HPDE6-E6E7 (cell line): ENCODE results near the gene IL17RC.
"Not testable (repeated sequence)": the region's sequence is repeated elsewhere in the genome, so short reads cannot be mapped to it uniquely, and the experiment has no call there.

Source experiments
- DNase-seq: peaks from one replicate; pipeline ENCODE4 v3.0.0; 2011; ENCODE audit warnings: missing footprints; ENCODE audit errors: extremely low spot score

The IL17RC gene, protein sequence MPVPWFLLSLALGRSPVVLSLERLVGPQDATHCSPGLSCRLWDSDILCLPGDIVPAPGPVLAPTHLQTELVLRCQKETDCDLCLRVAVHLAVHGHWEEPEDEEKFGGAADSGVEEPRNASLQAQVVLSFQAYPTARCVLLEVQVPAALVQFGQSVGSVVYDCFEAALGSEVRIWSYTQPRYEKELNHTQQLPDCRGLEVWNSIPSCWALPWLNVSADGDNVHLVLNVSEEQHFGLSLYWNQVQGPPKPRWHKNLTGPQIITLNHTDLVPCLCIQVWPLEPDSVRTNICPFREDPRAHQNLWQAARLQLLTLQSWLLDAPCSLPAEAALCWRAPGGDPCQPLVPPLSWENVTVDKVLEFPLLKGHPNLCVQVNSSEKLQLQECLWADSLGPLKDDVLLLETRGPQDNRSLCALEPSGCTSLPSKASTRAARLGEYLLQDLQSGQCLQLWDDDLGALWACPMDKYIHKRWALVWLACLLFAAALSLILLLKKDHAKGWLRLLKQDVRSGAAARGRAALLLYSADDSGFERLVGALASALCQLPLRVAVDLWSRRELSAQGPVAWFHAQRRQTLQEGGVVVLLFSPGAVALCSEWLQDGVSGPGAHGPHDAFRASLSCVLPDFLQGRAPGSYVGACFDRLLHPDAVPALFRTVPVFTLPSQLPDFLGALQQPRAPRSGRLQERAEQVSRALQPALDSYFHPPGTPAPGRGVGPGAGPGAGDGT

DNA sequence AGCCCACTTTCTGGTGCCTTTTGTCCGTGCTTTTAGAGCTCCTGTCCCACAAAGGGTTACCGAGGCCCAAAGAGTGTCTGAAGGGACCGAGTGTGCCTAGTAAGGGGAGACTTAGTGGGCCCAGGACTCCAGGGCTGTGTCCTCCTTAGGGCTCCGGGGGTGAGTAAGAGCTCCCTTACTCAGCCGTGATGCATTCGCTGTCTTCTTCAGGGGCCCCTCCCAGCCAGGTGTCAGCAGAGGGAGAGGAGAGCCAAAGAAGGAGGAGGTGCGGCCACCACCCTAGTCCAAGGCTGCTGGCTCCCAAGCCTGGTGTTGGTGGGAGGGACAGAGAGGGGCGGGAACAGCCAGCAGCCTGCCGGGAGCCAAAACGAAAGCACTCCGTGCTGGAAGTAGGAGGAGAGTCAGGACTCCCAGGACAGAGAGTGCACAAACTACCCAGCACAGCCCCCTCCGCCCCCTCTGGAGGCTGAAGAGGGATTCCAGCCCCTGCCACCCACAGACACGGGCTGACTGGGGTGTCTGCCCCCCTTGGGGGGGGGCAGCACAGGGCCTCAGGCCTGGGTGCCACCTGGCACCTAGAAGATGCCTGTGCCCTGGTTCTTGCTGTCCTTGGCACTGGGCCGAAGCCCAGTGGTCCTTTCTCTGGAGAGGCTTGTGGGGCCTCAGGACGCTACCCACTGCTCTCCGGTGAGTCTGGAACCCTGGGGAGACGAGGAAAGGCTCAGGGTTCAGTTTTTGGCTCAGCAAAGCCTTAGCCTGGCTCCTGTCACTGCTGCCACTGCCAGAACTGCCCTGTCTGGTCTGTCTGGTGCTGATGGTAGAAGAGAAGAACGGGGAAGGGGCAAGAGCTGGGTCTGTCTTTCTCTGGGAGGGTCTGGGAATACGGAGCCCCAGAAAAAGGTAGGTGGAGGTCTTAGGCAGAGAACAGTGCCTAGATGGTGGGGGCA, at the start of gene IL17RC:
Gene IL17RC, plus strand, starts transcription at position 365 of the 947 bp plus-strand sequence. Its CDS starts 218 bp downstream, at position 583.
- DNase-seq, result peak; percentile 82

DNA sequence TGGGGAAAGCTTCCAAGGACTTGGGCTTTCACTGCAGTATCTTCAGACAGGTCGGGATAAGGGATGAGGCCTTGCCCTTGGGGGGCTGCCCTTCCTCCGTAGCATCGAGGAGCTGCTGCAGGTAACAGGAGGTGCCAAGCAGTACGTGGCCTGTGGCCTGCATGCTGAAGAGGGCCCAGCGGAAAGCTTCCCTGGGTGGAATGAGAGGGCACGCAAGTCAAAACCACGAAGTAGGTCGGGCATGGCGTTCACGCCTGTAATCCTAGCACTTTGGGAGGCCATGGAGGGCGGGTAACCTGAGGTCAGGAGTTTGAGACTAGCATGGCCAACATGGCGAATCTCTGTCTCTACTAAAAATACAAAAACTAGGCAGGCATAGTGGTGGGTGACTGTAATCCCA, 49.8 kb upstream of the IL17RC start:
- DNase-seq, result no peak

DNA sequence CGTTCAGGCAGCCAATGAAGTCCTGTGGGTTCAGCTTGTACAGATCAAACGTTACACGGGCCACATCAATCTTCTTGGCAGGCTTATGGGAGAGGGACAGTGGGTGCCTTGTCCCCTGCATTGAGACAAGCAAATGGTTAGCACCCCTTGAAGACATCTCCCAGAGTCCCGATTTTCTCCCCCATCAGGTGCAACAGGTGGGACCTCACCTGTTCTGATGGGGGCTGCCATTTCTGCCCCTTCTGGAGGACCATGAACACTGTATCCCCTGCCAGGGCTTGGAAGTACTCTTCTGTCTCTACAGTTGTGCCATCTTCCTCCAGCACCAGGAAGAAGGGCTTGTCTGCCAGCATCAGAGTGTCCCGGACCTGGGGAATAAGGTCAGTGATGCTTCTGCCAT, 46.9 kb upstream of the IL17RC start:
- no peak for DNase-seq

DNA sequence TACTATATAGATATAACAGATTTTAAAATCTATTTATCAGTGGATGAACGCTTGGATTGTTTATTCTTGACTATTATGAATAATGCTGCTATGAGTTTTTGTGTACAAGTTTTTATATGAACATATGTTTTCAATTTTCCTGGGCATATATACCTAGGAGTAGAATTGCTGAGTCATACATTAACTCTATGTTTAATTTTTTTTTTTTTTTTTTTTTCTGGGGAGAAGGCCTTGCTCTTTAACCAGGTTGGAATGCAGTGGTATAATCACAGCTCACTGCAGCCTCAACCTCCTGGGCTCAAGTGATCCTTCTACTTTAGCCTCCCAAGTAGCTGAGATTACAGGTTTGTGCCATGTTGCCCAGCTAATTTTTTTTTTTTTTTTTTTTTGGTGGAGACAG, 45.9 kb upstream of the IL17RC start:
- DNase-seq, result no peak

DNA sequence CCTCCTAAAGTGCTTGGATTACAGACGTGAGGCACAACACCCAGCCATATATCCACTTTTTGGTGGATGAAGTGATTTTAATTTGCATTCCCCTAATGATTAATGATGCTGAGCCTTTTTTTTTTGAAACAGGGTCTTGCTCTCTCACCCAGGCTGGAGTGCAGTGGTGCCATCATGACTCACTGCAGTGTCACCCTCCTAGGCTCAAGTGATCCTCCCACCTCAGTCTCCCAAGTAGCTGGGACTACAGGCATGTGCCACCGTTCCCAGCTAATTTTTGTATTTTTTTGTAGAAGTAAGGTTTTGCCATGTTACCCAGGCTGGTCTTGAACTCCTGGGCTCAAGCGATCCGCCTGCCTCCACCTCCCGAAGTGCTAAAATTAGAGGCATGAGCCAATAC, 44.8 kb upstream of the IL17RC start:
- DNase-seq, result not testable (repeated sequence)

DNA sequence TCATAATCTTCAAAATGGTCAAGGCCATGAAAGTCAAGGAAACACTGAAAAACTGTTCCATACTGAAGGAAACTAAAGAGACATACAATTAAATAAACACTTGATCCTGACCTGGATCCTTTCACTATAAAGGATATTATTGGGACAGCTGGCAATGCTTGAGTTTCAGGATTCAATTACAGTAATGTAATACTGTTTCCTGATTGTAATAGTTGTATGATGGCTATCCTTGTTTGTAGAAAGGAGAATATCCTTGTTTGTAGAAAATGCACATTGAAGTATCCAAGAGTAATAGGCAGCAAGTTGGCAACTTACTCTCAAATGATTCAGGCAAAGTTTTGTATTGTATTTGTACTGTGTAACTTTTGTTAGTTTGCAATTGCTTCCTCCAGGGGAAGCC, 41.5 kb upstream of the IL17RC start:
- DNase-seq, result no peak

DNA sequence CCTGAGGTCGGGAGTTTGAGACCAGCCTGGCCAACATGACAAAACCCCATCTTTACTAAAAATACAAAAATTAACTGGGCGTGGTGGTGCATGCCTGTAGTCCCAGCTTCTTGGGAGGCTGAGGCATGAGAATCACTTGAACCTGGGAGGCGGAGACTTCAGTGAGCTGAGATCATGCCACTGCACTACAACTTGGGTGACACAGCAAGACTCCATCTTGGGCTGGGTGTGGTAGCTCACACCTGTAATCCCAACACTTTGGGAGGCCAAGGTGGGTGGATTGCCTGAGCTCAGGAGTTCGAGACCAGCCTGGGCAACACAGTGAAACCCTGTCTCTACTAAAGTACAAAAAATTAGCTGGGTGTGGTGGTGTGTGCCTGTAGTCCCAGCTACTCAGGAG, 40.6 kb upstream of the IL17RC start:
- DNase-seq, result not testable (repeated sequence)

DNA sequence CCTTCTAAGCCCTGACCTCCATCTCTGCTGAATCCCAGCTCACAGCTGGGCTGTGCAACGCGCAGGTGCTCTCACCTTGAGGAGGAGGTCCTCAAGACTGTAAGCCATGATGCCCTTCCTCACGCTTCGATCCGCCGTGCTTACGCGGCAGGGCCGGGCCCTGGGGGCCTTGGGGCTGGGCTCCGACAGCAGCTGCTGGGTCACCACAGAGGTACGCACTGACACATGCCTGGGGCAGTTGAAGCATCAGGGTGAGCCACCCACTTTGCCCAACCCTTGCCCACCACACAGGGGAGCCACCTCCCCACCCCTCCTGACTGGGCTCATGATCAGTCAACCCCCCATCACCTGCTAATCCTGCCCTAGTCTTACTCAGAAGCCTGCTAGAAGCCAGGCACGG, 39.9 kb upstream of the IL17RC start:
- DNase-seq, result no peak

DNA sequence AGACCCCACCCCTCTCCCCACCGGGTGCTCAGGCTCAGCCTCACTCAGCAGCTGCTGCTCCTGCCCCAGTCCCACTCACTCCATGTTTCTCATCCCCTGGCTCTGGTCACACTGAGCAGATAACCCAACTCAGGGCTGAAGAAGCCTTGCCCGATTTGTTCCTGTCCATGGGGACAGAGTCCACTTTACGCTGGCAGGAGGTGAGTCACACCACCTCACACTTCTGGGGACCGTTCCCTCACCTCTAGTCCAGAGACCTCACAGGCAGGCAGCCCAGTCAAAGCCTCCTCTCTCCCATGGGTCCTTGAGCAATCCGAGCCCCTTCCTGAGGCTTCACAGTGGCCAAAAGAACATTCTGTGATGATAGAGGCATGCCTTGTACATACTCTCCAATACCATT, 38.2 kb upstream of the IL17RC start:
- DNase-seq, result no peak

DNA sequence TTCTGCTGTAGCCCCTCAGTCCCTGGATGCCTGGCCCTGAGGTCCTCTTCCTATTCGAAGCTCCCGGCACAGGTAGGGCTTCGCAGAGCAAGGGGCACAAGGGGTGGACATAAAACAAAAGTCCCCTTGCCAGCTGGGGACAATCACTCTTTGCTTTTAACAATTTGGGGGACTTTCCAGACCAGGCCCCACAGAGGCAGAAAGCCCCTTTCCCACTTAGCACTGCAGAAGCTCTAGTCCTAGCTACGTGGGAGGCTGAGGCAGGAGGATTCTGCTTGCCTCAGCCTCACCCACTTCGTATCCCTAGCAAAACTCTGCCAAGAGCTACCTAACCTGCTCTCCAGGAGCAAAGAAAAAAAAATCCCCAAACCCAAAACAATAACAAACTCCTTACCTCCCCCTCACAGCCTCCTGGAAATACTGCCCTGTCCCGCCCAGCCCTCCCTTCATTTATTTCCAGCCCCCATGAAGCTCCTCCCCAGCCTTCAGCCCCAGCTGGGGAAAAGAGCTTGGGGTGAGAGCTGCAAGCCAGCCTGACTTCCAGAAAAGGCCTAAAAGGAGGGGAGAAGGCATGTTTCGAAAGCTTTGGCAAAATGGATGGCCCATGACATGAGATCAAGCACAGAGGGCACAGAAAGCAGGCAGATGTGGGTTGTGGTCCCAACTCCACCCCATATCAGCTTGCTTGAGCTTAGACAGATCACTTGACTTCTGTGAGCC, 36.9 kb upstream of the IL17RC start, which contains the start of gene CIDEC:
Gene CIDEC, minus strand, starts transcription at position 424 of the 720 bp plus-strand sequence. CDS start 1,767 bp downstream, outside the sequence.
- no peak for DNase-seq

DNA sequence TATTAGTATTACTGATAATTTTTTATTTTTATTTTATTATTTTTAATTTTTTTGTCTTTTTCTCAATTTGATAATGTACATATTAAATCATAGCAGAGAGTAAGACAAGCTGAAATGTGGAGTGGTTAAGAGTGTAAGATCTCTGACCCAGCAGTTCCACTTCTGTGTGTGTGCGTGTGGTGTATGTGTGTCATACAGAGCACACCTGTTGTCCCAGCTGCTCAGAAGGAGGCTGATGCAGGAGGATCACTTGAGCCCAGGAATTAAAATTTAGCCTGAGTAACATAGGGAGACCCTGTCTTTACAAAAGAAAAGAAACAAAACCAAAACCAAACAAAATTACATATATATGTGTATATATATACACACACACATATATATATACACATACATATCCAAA, 35.5 kb upstream of the IL17RC start:
- no peak for DNase-seq

DNA sequence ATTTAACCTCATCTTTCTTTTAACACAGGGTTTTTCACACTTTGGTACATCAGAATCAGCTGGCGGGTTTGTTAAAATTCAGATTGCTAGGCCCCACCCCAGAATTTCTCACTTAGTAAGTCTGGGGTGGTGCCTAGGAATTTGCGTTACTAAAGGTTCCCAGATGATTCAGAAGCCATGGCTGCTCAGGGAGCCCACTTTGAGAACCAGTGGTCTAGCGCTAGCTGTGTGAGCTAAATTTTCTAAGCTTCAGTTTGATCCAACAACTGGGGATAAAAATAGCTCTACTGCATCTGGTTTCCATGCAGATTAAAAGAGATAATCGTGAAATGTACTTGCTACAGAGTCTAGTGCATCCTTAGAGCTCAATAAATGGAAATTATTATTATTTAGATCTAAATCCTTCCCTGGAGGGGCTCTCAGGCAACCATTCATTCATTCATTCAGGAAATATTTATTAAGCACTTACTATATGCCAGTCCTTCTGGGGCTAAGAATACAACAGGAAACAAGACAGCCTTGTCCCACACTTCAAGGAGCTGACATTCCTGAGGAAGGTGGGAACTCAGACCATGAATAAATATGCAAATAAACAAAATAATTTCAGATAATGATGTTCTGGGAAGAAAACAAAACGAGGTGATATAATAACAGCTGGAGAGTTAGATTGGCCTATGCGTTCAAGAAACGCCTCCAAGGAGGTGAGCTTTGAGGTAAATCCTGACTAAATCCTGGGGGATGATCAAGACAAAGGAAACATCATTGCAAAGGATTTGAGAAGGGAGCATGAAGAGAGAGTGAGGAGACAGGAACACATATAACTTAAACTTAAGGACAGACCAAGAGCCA, 33.0 kb upstream of the IL17RC start:
- no peak for DNase-seq

DNA sequence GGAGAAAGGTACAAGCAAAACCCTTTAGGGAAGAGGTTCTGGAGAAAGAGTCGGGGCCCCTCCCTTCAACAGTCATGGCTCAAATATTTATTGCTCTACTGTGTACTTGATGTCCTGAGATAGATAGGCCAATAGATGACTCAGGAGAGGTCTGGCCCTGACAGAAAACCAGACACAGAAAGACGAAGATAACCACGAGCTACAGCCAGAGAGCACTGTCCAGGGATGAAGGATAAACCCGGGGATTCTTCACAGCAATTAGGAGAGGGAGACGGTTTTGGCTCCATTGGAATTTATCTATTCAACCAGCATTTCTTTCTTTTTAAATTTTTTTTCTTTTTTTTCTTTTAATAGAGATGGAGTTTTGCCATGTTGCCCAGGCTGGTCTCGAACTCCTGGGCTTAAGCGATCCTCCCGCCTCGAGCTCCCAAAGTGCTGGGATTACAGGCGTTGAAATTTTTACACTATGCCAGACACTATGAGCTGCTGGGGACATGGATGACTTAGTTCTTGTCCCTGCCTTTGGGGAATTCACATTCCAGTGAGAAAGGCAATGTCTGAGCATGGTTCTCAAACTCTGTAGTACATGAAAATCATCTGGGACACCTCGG, 32.2 kb upstream of the IL17RC start:
- DNase-seq, result peak; percentile 51

DNA sequence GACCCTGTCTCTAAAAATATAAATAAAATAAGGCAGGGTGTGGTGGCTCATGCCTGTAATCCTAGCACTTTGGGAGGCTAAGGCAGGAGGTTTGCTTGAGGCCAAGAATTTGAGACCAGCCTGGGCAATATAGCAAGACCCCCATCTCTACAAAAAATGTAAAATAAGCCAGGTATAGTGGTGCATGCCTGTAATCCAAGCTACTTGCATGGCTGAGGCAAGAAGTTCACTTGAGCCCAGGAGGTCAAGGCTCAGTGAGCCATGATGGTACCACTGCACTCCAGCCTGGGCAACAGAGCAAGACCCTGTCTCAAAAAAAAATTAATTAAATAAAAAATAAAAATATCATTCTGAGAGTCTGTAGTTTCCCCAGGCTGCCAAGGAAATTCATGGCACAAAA, 30.6 kb upstream of the IL17RC start:
- DNase-seq, result no peak

DNA sequence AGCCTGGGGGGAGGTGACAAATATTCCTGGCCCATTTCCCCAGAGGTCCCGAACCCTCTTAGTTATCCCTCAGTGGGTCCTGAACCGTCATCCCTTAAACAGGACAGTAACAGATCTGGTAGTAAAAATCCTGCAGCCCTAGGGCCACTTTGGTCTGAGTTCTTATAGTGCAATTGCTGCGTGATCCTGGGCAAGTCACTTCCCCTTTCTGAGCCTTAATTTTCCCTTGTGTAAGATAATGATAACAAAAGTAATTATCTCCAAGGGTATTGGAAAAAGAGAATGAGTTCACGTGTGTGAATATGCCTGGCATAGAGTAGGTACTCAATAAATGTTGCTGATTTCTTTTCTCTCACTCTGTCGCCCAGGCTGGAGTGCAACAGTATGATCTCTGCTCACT, 29.4 kb upstream of the IL17RC start:
- DNase-seq, result no peak

DNA sequence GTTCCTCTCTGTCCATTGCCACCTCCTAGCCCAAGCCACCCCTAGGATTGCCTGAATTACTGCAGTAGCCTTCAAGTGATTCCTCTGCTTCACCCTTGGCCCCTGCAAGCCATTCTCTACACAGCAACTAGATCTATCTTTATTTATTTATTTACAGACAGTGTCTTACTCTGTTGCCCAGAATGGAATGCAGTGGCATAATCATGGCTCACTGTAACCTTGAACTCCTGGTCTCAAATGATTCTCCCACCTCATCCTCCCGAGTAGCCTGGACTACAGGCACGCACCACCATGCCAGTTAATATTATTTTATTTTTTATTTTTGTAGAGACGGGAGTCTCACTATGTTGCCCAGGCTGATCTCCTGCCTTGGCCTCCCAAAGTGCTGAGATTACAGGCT, 28.4 kb upstream of the IL17RC start:
- DNase-seq, result no peak

DNA sequence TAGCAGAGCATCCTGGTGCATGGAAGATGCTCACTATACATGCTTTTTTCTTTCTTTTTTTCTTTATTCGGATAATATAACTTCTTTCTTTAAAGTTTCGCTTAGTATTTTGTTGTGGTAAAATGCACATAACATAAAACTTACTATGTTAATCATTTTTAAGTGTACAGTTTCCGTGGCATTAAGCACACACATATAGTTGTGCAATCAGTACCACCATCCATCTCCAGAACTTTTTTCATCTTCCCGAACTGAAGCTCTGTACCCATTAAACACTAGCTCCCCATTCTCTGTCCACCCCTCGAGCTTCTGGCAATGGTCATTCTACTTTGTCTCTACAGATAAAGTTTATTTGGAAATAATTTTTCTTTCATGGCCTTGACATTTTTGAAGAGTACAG, 27.5 kb upstream of the IL17RC start:
- no peak for DNase-seq

DNA sequence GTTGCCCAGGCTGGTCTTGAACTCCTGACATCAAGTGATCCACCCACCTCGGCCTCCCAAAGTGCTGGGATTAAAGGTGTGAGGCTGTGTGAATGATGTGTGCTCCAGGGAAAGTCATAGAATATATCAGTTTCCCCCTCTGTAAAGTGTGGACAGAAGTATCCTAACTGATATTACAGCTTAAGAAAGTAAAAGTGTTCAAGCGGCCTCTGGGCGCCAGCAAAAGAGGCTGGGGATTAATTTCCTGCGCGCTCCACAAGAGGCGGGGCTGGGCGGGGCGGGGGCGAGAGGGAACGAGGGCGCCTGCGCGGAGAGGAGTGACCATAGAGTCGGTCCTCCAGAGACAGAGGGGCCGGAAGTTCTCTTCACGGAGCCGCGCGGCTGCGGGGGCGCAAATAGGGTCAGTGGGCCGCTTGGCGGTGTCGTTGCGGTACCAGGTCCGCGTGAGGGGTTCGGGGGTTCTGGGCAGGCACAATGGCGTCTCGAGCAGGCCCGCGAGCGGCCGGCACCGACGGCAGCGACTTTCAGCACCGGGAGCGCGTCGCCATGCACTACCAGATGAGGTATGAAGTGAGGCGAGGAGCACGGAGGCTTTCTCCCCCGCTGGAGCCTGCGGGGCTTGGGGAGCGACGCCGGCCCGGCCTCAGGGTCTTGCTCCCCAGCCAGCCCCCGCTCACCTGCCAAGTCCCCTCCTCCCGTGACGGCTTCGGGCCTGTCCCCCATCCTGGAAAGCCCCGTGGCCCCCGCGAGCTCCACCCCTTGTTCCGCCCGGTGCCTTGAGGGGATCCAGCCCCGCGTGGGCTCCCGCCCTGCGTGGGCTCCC, 26.4 kb upstream of the IL17RC start, which contains the start of gene JAGN1:
Gene JAGN1, plus strand, starts transcription at position 362 of the 823 bp plus-strand sequence. Its CDS starts 113 bp downstream, at position 475.
- peak; percentile 48 for DNase-seq

DNA sequence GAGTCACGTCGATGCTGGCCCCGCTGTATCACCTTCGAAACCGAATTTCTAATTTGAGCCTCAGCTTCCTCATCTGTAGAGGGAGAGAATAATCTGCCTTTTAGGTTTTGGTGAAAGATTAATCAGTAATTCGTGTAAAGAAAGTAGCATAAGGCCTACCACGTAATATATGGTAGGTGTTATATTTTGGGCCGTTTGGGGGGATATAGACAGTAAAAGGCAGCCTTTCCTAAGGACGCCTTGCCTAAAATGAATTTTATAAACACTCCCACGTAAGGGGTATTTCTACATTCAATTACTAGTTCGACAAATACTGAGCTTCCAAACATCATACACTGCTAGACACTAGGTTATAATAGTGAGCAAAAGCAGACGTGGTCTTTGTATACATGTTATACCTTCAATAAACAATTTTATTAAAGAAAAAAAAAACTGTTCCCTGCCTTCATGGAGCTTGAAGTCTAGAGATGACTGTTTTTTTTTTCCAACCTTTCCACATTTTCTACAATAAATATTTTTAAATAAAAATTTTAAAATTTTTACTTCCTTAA, 25.8 kb upstream of the IL17RC start:
- DNase-seq, result no peak
